Muscle layer of colon (tissue), 2 donors: ENCODE data around the gene POC1B.
A peak's percentile ranks its signal among the peaks of the same experiment; 100 is the strongest.

Source experiments
- H3K27ac ChIP-seq: one replicate; pipeline ENCODE4 v1.7.0; 2013; ENCODE audit warnings: low read depth, mild to moderate bottlenecking, low read length, moderate library complexity
- H3K27me3 ChIP-seq, 2 donors: one replicate each; pipeline ENCODE4 v1.7.0; 2013; ENCODE audit warnings: low read length in 2 of 2, mild to moderate bottlenecking in 2 of 2; ENCODE audit not compliant: insufficient read depth in 2 of 2, control insufficient read depth in 1 of 2
- H3K36me3 ChIP-seq: one replicate; pipeline ENCODE4 v1.7.0; 2013; ENCODE audit warnings: mild to moderate bottlenecking, low read length; ENCODE audit not compliant: insufficient read depth
- H3K4me1 ChIP-seq: one replicate; pipeline ENCODE4 v1.7.0; 2013; ENCODE audit warnings: mild to moderate bottlenecking, low read length; ENCODE audit not compliant: insufficient read depth
- H3K4me3 ChIP-seq, 2 donors: one replicate each; pipeline ENCODE4 v1.7.0; 2013; ENCODE audit warnings: low read length in 2 of 2, low read depth in 1 of 2, mild to moderate bottlenecking in 1 of 2, moderate library complexity in 1 of 2
- H3K9ac ChIP-seq: one replicate; pipeline ENCODE4 v1.7.0; 2013; ENCODE audit warnings: low read length
- H3K9me3 ChIP-seq: one replicate; pipeline ENCODE4 v1.7.0; 2013; ENCODE audit warnings: mild to moderate bottlenecking, low read length
- donor health status: abdominal sarcoma.
- donor health status: Adenocarcinoma of cecum.

Gene POC1B

DNA sequence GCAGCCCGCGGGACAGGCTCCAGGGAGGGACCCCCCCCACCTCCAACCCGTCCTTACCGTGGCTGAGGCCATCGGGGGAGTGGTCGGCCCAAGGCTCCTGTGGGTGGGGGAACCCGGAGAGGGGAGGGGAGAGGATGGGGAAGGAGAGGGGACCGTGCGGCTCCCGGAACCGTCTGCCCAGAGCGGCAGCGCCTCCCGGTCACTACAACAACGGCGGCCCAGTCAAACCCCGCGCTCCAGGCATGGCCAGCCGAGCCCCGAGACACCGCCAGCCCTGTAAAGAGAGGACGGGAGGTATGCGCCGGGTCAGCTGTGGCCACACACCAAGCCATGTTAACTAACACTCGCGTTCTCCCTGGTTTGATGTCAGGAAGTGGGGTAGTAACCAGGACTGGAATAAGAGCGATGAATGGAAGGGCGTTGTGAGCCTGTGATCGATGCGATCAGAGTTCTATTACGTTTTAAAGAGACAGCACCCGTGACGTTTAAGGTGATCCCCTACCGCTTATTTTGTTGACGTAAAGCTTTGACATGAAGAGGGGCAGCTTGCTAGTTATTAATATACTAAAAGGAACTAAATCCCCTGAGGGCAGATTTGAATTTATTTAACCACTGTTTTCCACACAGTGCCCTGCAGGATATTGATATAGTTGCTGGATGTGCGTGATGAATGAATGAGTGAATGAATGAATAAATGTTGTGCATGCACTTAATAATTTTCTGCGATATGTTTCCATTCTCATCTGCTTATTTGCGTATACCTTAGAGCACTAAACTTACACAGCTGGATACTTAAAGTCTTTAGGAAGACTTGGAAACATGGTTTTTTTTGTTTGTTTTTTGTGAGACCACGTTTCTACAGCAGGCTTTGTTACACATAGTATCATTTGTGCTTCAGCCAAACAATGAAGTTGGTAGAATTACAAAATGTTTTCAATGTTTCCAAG is at the start of gene POC1B:
Gene POC1B (minus strand): TSS at position 224 of the 947 bp plus-strand sequence. CDS start 152 bp downstream, at position 72.
- Histone ChIP-seq H3K36me3 (no peaks in the 10 kb centered on the region), H3K4me3 (peak within 1 kb of the TSS; percentile 80 to 98), H3K9ac (peak within 1 kb of the TSS; percentile 87), H3K4me1 (peaks cover 38% of the 10 kb centered on the region), H3K27me3 (no peaks in the 10 kb centered on the region), H3K27ac (peak within 1 kb of the TSS; percentile 93), H3K9me3 (no peaks in the 10 kb centered on the region)

DNA sequence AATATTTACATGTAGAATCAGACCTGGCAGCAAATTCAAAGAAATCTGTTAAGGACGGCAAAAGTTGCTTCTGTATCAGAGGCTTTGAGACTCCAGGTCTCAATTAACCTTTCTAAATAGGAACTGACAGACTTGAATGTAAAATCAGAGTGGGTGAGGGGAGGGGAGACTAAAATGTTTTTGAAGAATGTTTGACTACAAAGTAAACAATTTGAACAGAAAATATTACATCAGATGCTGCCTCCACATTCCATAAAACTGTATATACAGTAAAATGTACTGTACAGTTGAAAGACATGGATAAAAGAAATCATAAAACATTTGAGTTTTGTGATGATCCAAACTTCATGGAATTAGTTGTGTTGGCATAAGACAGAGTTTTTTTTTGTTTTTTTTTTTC is 49.5 kb upstream of the POC1B start:
- Histone ChIP-seq H3K27me3 (no peaks in the 10 kb centered on the region), H3K9me3 (no peaks in the 10 kb centered on the region), H3K4me3 (no peak overlapping the region), H3K4me1 (peaks cover 5% of the 10 kb centered on the region), H3K27ac (no peak overlapping the region), H3K9ac (no peak overlapping the region), H3K36me3 (no peaks in the 10 kb centered on the region)

DNA sequence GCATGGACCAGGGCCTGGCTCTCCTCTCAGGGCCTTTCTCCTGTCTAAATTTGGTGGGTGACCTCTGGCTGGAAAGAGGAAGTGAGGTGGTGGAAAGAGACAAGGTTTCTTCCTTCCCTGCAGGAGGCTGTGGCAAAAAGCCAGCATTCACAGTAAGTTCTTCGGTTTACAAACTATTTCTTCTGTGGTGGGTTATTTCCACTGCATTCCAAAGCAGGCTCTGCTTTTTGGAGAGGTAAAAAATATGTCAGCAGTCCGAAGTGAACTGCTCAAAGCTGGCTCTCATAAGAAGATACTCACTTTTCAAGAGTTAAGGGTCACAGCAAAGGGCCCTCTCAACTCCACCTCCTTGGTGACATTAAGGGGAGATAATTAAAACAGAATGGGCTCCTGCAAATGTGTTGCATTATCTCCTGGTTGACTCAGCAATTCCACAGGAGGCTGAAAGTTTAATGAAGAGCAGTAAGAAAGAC is 48.9 kb upstream of the POC1B start:
- Histone ChIP-seq H3K36me3 (no peaks in the 10 kb centered on the region), H3K9me3 (no peaks in the 10 kb centered on the region), H3K4me3 (no peak overlapping the region), H3K27me3 (no peaks in the 10 kb centered on the region), H3K27ac (no peak overlapping the region), H3K4me1 (peaks cover 5% of the 10 kb centered on the region), H3K9ac (no peak overlapping the region)

DNA sequence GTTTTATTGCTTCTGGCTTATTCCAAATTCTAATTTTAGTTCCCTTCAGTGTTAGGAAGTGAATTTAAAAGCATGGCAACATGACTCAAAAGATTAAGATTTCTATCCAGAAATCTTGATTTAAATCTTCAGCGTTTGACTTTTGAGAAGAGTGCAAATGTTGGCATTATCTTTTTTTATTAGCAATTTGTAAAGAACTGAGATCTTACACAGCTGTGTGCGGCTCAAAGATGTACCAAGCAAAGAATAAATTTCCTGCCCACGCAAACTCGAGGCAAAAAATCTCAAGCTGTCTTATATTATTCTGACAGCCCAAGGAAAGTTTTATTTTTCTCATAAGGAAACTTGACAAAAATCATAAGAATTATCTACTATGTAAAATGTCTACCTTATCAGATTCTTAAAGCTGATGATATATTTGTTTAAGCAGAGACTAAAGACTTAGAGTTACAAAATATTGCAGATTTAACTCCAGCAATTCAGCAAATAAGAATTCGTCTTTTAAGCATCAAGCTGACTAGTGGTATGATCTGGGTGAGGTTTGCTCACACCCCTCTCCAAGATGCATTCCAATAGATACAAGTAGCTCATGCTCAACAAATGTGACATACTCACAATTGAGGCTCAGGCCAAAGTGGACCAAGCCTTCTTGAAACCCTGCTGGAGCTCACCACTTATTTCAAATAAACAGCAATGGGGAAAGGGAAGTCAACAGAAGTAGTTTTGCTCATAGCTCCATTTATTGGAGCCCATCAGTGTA is 47.4 kb upstream of the POC1B start:
- peaks cover 5% of the 10 kb centered on the region for H3K4me1 ChIP-seq
- H3K9me3 ChIP-seq: no peaks in the 10 kb centered on the region
- H3K36me3 ChIP-seq: no peaks in the 10 kb centered on the region
- H3K4me3 ChIP-seq: no peak overlapping the region
- H3K27ac ChIP-seq: no peak overlapping the region
- H3K27me3 ChIP-seq: no peaks in the 10 kb centered on the region
- no peak overlapping the region for H3K9ac ChIP-seq

DNA sequence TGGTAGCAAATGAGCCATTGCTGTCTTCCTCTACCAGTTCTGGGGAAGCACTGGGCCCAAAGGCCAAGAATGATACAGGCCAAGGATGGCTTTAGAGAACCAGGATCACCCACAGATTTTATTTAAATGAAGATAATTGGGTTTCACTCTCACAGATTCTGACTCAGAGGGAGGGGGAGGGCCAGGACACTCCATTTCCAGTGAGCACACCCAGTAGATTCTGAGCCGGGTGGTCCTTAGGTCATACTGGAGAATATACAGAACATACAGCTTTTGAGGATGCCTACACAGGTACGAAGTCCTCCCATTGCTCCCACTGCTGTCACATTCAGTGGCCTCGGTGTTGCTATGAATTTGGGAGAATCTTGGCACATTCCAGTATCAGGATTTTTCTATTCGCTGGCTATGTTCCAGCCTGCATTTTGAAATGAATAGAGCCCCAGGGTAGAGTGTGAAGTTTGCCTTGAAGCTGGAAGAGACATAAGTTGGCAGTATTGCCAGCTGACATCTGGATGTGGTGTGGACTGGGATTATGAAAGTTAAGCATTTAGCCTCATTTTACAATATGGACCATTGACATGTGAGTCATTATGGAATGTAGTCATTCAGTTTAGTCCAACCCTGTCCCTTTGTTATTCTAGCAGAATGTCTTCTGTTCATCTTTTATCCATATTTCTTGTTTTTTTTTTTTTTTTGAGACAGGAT is 45.8 kb upstream of the POC1B start:
- H3K27ac ChIP-seq: no peak overlapping the region
- H3K4me3 ChIP-seq: no peak overlapping the region
- H3K36me3 ChIP-seq: no peaks in the 10 kb centered on the region
- H3K9me3 ChIP-seq: no peaks in the 10 kb centered on the region
- no peaks in the 10 kb centered on the region for H3K27me3 ChIP-seq
- peaks cover 5% of the 10 kb centered on the region for H3K4me1 ChIP-seq
- H3K9ac ChIP-seq: no peak overlapping the region

DNA sequence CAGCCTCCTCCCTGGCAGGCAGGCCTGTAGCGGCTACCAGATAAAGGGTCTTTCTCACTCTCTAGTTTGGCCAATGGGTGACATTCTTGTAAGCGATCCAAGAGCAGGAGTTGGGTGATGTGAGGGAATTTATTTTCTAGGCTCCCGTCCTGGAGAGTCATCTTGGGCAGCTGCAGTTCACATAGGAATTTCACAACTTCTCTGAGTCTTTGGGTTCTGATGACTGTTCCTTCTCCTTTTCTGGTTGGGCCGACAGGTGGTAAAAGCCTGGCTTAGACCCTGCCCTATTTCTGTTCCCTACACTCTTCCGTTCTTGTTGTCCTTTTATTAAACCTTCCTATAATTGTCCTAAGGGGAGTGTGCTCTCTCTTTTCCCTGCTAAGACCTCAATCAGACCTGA is 42.6 kb upstream of the POC1B start:
- no peaks in the 10 kb centered on the region for H3K4me1 ChIP-seq
- H3K9me3 ChIP-seq: no peaks in the 10 kb centered on the region
- no peaks in the 10 kb centered on the region for H3K36me3 ChIP-seq
- H3K27me3 ChIP-seq: no peaks in the 10 kb centered on the region
- no peak overlapping the region for H3K27ac ChIP-seq
- H3K4me3 ChIP-seq: no peak overlapping the region
- H3K9ac ChIP-seq: no peak overlapping the region

DNA sequence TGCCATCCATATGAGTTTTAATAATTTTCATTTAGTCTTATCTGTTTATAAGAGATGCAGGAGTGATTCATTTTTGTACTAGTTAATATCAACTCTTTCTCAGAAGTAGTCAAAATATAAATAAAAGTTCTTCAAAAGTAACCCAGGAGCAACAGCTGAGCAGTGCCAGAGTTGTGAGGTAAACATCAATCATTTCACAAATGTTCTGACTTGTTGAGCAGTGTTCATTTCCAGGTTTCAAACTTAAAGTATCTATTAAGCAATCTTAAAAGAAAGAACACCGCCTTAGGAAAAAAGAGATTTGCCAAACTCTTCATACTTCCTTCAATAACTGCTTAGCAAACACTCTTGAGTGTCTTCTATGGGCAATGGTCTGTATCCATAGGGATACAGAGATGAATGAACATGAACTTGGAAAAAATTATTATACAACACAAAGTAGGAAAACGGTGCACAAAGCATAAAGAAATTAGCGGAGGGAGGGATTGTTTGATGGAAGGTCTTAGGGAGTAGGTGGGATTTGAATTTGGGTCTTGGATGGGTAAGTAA is 41.9 kb upstream of the POC1B start:
- Histone ChIP-seq H3K4me1 (no peaks in the 10 kb centered on the region), H3K9me3 (no peaks in the 10 kb centered on the region), H3K27me3 (no peaks in the 10 kb centered on the region), H3K4me3 (no peak overlapping the region), H3K36me3 (no peaks in the 10 kb centered on the region), H3K9ac (no peak overlapping the region), H3K27ac (no peak overlapping the region)

DNA sequence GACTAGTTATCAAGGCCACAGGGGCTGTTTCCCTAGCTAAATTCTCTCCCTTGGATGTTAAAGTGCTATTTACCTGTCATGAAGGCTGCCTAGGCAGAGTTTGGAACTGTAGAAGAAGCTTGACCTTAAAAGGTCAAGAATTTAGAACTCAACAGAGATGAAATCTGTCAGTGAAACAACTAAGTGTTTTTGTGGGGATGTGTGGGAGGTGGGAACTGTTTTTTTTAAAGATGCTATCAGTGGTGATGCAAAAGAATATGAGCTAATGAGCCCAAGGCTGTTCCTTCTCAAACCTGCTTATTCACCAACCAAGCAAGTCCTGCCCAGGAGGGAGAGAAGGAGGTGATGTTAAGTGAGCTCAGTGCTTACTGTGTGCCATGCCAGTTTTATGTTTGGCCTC is 40.8 kb upstream of the POC1B start:
- H3K27me3 ChIP-seq: no peaks in the 10 kb centered on the region
- no peak overlapping the region for H3K4me3 ChIP-seq
- H3K27ac ChIP-seq: no peak overlapping the region
- no peaks in the 10 kb centered on the region for H3K36me3 ChIP-seq
- no peaks in the 10 kb centered on the region for H3K9me3 ChIP-seq
- no peak overlapping the region for H3K9ac ChIP-seq
- H3K4me1 ChIP-seq: no peaks in the 10 kb centered on the region

DNA sequence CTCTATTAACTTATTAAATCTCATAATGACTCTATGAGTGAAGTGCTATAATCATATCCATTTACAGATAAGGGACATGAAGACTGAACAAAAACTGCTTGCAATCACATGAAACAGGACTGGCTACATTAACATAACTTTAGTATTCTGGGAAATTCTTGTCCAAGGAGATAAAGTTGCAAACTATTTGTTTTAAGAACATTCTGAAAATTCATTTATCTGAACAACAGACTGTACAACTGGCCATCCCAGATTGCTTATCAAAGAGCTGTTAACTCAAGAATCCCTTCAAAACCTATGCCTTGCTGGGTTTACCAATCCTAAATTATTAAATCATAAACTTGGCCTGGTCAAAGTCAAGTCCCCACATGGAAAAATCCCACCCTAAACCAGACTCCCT is 39.2 kb upstream of the POC1B start:
- H3K27me3 ChIP-seq: no peaks in the 10 kb centered on the region

DNA sequence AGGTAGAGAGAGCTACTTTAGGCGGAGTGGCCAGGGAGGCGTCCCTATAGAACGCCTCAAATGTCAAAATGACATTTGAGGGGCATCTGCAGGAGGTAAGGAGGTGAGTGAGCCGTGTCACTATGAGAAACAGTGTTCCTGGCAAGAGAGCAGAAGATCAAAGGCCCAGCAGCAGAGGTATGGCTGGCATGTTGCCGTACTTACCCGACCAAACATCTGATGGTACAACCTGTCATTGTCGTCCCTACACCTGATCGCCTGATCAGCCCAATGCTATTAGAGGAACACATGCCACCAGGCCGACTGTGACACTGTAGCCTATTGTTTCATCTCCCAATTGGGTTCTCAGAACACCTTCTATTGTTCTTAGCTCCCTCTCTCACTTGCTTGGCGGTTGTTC is 33.9 kb upstream of the POC1B start:
- H3K4me3 ChIP-seq: no peak overlapping the region

More for the DNA sequence above, 39.2 kb upstream of the POC1B start:
- H3K4me1 ChIP-seq: no peaks in the 10 kb centered on the region
- no peak overlapping the region for H3K9ac ChIP-seq
- no peak overlapping the region for H3K4me3 ChIP-seq
- H3K27ac ChIP-seq: no peak overlapping the region
- H3K9me3 ChIP-seq: no peaks in the 10 kb centered on the region
- no peaks in the 10 kb centered on the region for H3K36me3 ChIP-seq

DNA sequence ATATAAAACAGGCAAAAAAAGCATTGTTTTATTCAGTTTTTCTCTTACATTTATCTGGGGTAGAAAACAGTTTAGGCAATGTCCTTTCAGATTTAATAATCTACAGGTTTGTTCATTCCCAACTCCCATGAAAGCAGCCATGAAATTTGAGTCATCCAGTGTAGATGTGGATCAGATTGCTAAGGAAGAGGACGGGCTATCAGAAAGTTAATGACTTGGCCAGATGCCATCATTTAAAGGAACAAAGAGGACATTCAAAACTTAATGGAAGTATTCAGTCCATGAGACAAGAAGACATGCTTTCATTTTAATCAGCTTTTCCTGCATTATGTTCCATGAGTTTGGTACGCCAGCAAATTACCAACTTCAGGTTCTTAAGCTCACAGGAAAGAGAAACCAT is 31.1 kb upstream of the POC1B start:
- Histone ChIP-seq H3K9me3 (no peaks in the 10 kb centered on the region), H3K4me1 (no peaks in the 10 kb centered on the region), H3K4me3 (no peak overlapping the region), H3K27me3 (no peaks in the 10 kb centered on the region), H3K27ac (no peak overlapping the region), H3K9ac (no peak overlapping the region), H3K36me3 (no peaks in the 10 kb centered on the region)

More for the DNA sequence above, 33.9 kb upstream of the POC1B start:
- Histone ChIP-seq H3K27ac (no peak overlapping the region), H3K27me3 (no peaks in the 10 kb centered on the region), H3K36me3 (no peaks in the 10 kb centered on the region), H3K4me1 (no peaks in the 10 kb centered on the region), H3K9me3 (no peaks in the 10 kb centered on the region), H3K9ac (no peak overlapping the region)
